ENCODE results near the gene RASD2.

The RASD2 gene

GRCh38 chr22:35560366-35560765 lies 19.7 kb downstream of the RASD2 start:
- DNase-seq (ENCODE audit: insufficient read length, low spot score) (no peak), FAIRE-seq (no peak)
- TF ChIP-seq CTCF (IDR thresholded peaks at IDR 0.05; ENCODE audit: insufficient read depth, missing control alignments) = no peak

- FAIRE-seq = no peak
- no peak for TF ChIP-seq CTCF (IDR thresholded peaks at IDR 0.05; ENCODE audit: insufficient read depth, missing control alignments)
Observed at GRCh38 chr22:35560824-35561223, 20.2 kb downstream of the RASD2 start.

GRCh38 chr22:35561796-35562526 lies 21.3 kb downstream of the RASD2 start:
- no peak for DNase-seq (ENCODE audit: insufficient read length, low spot score)
- no peak for TF ChIP-seq CTCF (IDR thresholded peaks at IDR 0.05; ENCODE audit: insufficient read depth, missing control alignments)
- FAIRE-seq = no peak

More at GRCh38 chr22:35560824-35561223, 20.2 kb downstream of the RASD2 start:
- no peak for DNase-seq (ENCODE audit: insufficient read length, low spot score)

GRCh38 chr22:35563211-35563610 lies 22.6 kb downstream of the RASD2 start:
- FAIRE-seq = no peak
- DNase-seq (ENCODE audit: insufficient read length, low spot score) = no peak
- TF ChIP-seq CTCF (IDR thresholded peaks at IDR 0.05; ENCODE audit: insufficient read depth, missing control alignments) = no peak

- no peak for DNase-seq (ENCODE audit: insufficient read length, low spot score)
- no peak for TF ChIP-seq CTCF (IDR thresholded peaks at IDR 0.05; ENCODE audit: insufficient read depth, missing control alignments)
- no peak for FAIRE-seq
Observed at GRCh38 chr22:35564975-35565867, 24.6 kb downstream of the RASD2 start.

- DNase-seq (ENCODE audit: insufficient read length, low spot score) = no peak
- TF ChIP-seq CTCF (IDR thresholded peaks at IDR 0.05; ENCODE audit: insufficient read depth, missing control alignments) = no peak
- no peak for FAIRE-seq
Observed at GRCh38 chr22:35567351-35568141, 26.9 kb downstream of the RASD2 start.
